A549 (cell line): ENCODE data around the gene BLCAP.

ENCODE experiments used
- BHLHE40 ChIP-seq: IDR thresholded peaks from 2 replicates; pipeline ENCODE4 v1.6.1; 2012; ENCODE audit warnings: low read depth, low read length, inconsistent platforms
- CTCF ChIP-seq: fragments of >200 bp; sonication (Bioruptor Twin); formaldehyde crosslinking; IDR thresholded peaks from 3 replicates; pipeline ENCODE4 v1.5.1; 2016
- KDM1A ChIP-seq: fragments of 200-600 bp; sonication (generic); IDR thresholded peaks from 2 replicates; pipeline ENCODE4 v1.6.1; 2016; ENCODE audit warnings: low read depth, mild to moderate bottlenecking
- KDM5A ChIP-seq: fragments of 200-600 bp; sonication (generic); IDR thresholded peaks from 2 replicates; pipeline ENCODE4 v1.6.1; 2016; ENCODE audit warnings: antibody characterized with exemption, mild to moderate bottlenecking
- NR3C1 ChIP-seq: fragments of >200 bp; sonication (Bioruptor Twin); formaldehyde crosslinking; IDR thresholded peaks from 3 replicates; pipeline ENCODE4 v1.6.1; 2017
- RAD21 ChIP-seq, 2 experiments: fragments of >200 bp in 1 of 2; sonication (Bioruptor Twin) in 1 of 2; formaldehyde crosslinking in 1 of 2; IDR thresholded peaks in 1 of 2; conservative IDR thresholded peaks in 1 of 2; 2 replicates in 1 of 2; 3 replicates in 1 of 2; pipeline ENCODE4 v1.6.1; 2012 to 2018; ENCODE audit warnings: inconsistent platforms in 1 of 2
- RCOR1 ChIP-seq: fragments of 150-350 bp; IDR thresholded peaks from 2 replicates; pipeline ENCODE4 v1.6.1; 2014; ENCODE audit warnings: antibody characterized with exemption, low read length, low read depth
- TF ChIP-seq, protein P1 (sequence below): fragments of 200-600 bp; sonication (generic); IDR thresholded peaks from 2 replicates; pipeline ENCODE4 v1.6.1; 2016; ENCODE audit warnings: antibody characterized with exemption, mild to moderate bottlenecking, moderate library complexity

DNA sequence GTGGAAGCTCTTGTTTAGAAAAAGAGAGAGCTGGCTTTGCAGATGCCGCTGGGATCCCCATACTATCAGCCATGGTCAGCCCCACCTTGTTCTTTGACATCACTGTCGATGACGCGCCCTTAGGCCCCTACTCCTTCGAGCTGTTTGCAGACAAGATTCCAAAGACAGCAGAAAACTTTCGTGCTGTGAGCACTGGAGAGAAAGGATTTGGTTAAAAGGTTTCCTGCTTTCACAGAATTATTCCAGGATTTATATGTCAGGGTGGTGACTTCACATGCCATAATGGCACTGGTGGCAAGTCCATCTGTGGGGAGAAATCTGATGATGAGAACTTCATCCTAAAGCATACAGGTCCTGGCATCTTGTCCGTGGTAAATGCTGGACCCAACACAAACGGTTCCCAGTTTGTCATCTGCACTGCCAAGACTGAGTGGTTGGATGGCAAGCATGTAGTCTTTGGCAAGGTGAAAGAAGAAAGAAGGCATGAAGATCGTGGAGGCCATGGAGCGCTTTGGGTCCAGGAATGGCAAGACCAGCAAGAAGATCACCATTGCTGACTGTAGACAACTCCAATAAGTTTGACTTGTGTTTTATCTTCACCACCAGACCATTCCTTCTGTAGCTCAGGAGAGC is 2.4 kb upstream of the BLCAP start:
- TF ChIP-seq, protein P1, sequence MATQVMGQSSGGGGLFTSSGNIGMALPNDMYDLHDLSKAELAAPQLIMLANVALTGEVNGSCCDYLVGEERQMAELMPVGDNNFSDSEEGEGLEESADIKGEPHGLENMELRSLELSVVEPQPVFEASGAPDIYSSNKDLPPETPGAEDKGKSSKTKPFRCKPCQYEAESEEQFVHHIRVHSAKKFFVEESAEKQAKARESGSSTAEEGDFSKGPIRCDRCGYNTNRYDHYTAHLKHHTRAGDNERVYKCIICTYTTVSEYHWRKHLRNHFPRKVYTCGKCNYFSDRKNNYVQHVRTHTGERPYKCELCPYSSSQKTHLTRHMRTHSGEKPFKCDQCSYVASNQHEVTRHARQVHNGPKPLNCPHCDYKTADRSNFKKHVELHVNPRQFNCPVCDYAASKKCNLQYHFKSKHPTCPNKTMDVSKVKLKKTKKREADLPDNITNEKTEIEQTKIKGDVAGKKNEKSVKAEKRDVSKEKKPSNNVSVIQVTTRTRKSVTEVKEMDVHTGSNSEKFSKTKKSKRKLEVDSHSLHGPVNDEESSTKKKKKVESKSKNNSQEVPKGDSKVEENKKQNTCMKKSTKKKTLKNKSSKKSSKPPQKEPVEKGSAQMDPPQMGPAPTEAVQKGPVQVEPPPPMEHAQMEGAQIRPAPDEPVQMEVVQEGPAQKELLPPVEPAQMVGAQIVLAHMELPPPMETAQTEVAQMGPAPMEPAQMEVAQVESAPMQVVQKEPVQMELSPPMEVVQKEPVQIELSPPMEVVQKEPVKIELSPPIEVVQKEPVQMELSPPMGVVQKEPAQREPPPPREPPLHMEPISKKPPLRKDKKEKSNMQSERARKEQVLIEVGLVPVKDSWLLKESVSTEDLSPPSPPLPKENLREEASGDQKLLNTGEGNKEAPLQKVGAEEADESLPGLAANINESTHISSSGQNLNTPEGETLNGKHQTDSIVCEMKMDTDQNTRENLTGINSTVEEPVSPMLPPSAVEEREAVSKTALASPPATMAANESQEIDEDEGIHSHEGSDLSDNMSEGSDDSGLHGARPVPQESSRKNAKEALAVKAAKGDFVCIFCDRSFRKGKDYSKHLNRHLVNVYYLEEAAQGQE = no peak
- TF ChIP-seq KDM1A (no peak), BHLHE40 (no peak), KDM5A (no peak), RAD21 (conservative IDR thresholded peaks at IDR 0.05 in 1 of 2, IDR thresholded peaks at IDR 0.05 in 1 of 2) (no peak), CTCF (no peak), RCOR1 (no peak), NR3C1 (no peak)
